ENCODE results near the gene USP10. TPM values are rescaled to one million over a fixed set of nuclear protein-coding genes. Genes with fewer than 3 reads are reported as not detected.

The USP10 gene
- total RNA-seq, 1 experiment from 2014 or later, result 50.4 TPM

DNA sequence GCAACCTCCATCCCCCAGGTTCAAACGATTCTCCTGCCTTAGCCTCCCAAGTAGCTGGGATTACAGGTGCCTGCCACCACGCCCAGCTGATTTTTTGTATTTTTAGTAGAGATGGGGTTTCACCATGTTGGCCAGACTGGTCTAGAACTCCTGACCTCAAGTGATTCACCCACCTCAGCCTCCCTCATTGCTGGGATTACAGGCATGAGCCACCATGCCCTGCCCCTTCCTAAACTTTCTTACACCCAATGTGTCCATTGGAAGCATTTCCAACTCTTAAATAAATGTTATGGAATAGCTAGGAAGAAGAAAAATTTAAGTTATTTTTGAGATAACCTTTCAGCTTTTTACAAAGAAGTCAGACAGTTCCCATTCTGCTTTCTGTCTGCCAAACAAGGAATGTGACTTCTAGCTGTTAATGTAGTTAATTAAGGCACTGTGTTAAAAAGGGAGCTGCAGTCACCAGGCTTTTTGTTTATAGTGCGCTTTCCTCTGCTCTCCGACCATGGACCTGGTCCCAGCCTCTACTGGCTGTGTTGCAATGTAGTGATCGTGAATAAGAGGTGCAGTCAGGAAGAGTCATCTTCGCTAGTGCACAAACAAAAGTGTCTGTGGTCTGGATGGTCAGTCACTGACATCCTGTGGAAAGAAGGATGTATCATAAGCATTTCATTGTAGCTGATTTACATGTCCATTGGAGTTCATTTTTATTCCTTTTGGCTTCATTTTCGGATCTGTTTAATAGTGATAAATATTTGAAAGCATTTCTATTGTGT is 39.7 kb downstream of the USP10 start:
- DNase-seq (peak; percentile 77), ATAC-seq (peak; percentile 74)
- Histone ChIP-seq H3K9me3 (ENCODE audit: low read length) (no peaks in the 10 kb centered on the region), H2AFZ (ENCODE audit: low read length) (no peak overlapping the region), H3K27ac (ENCODE audit: low read length) (peak overlapping the region; percentile 8; the same call in 1 of the 2 replicates), H3K36me3 (ENCODE audit: low read depth, low read length) (peaks cover 37% of the 10 kb centered on the region), H3K79me2 (ENCODE audit: low read length) (peaks cover 93% of the 10 kb centered on the region), H3K9ac (ENCODE audit: low read length) (no peak overlapping the region), H3K4me2 (ENCODE audit: low read length) (peak overlapping the region; percentile 45), H3K27me3 (ENCODE audit: low read length) (no peaks in the 10 kb centered on the region), H4K20me1 (ENCODE audit: low read length) (peaks cover 24% of the 10 kb centered on the region), H3F3A (ENCODE audit: low read length, unreplicated experiment) (peaks cover 6% of the 10 kb centered on the region), H3K4me3 (ENCODE audit: low read length) (no peak overlapping the region), H3K4me1 (ENCODE audit: insufficient read depth, low read length) (peaks cover 54% of the 10 kb centered on the region), H3K9me2 (replicated peaks; ENCODE audit: low read length) (no peaks in the 10 kb centered on the region)
- intact Hi-C loops (cut with micrococcal nuclease), result no loop called here
- BruUV-seq (replicated peaks), result no TSS peak
- CTCF ChIA-PET, result interaction anchor here (1.7 kb wide), 1 partner anchor 14 kb away, joined by 5 read pairs; no protein-coding TSS in a partner anchor
- TF ChIP-seq EZH2phosphoT487 (IDR thresholded peaks at IDR 0.05; ENCODE audit: borderline replicate concordance, low read length), result no peak
- TF ChIP-seq EZH2 (IDR thresholded peaks at IDR 0.05; ENCODE audit: low read length, unreplicated experiment), result no peak
- TF ChIP-seq, protein P1, sequence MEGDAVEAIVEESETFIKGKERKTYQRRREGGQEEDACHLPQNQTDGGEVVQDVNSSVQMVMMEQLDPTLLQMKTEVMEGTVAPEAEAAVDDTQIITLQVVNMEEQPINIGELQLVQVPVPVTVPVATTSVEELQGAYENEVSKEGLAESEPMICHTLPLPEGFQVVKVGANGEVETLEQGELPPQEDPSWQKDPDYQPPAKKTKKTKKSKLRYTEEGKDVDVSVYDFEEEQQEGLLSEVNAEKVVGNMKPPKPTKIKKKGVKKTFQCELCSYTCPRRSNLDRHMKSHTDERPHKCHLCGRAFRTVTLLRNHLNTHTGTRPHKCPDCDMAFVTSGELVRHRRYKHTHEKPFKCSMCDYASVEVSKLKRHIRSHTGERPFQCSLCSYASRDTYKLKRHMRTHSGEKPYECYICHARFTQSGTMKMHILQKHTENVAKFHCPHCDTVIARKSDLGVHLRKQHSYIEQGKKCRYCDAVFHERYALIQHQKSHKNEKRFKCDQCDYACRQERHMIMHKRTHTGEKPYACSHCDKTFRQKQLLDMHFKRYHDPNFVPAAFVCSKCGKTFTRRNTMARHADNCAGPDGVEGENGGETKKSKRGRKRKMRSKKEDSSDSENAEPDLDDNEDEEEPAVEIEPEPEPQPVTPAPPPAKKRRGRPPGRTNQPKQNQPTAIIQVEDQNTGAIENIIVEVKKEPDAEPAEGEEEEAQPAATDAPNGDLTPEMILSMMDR (conservative IDR thresholded peaks at IDR 0.05; ENCODE audit: low read depth, low read length), result no peak
- POLR2A ChIA-PET (ENCODE audit: unreplicated experiment), result no interaction called here

DNA sequence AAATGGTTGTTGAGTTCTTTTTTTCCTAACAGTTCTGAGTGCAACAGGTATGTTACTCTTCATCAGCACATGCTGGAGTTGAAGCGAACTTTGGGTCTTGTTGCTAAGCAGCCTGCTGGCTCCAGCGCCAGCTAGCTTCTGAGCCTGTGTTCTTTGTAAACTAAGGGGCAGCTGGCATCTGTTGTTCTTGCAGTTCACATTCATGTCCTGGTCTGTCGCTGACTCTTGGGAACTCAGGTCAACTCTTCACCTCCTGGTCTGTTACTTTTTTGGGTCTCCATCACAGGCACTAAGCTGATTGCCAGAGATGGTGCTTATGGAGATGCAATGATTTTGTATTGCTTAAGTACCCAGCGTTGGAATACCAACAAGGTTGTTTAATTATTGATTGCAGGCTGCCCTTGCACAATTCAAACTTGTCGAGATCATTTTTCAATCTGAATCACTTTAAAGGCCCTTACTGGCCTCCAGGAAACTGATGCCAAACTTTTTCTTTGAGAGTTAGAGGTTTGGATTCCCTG is 40.9 kb downstream of the USP10 start:
- no peak overlapping the region; the same call in 1 of the 2 replicates for H3K4me2 ChIP-seq (ENCODE audit: low read length)

More for the DNA sequence above, 40.9 kb downstream of the USP10 start:
- Histone ChIP-seq H2AFZ (ENCODE audit: low read length) (no peak overlapping the region), H3K79me2 (ENCODE audit: low read length) (peaks cover 92% of the 10 kb centered on the region), H3K9me2 (replicated peaks; ENCODE audit: low read length) (no peaks in the 10 kb centered on the region), H3K9me3 (ENCODE audit: low read length) (no peaks in the 10 kb centered on the region), H3K4me1 (ENCODE audit: insufficient read depth, low read length) (peaks cover 46% of the 10 kb centered on the region), H3K27ac (ENCODE audit: low read length) (no peak overlapping the region), H3K36me3 (ENCODE audit: low read depth, low read length) (peaks cover 36% of the 10 kb centered on the region), H3K4me3 (ENCODE audit: low read length) (no peak overlapping the region), H4K20me1 (ENCODE audit: low read length) (peaks cover 24% of the 10 kb centered on the region), H3K27me3 (ENCODE audit: low read length) (no peaks in the 10 kb centered on the region), H3F3A (ENCODE audit: low read length, unreplicated experiment) (peaks cover 6% of the 10 kb centered on the region), H3K9ac (ENCODE audit: low read length) (no peak overlapping the region)
- POLR2A ChIA-PET (ENCODE audit: unreplicated experiment), result no interaction called here
- BruUV-seq (replicated peaks), result no TSS peak
- CTCF ChIA-PET, result no interaction called here
- intact Hi-C loops (cut with micrococcal nuclease), result no loop called here
- DNase-seq (no peak), ATAC-seq (no peak)
- TF ChIP-seq, protein P1 (conservative IDR thresholded peaks at IDR 0.05; ENCODE audit: low read depth, low read length), result no peak
- TF ChIP-seq EZH2 (IDR thresholded peaks at IDR 0.05; ENCODE audit: low read length, unreplicated experiment) (no peak), EZH2phosphoT487 (IDR thresholded peaks at IDR 0.05; ENCODE audit: borderline replicate concordance, low read length) (no peak)

All from PC-3 (cell line).